8988T (cell line): ENCODE results near the gene ARID1A.

Source experiments
- DNase-seq: peaks from one replicate; pipeline ENCODE4 v3.0.0; 2011

The ARID1A gene

GRCh38 chr1:26729633-26730032 lies 33.8 kb downstream of the ARID1A start:
- DNase-seq = no peak

- no peak for DNase-seq
Observed at GRCh38 chr1:26730695-26731094, 34.9 kb downstream of the ARID1A start.

- no peak for DNase-seq
Observed at GRCh38 chr1:26731233-26731902, 35.6 kb downstream of the ARID1A start.

- no peak for DNase-seq
Observed at GRCh38 chr1:26733392-26733791, 37.6 kb downstream of the ARID1A start.

- DNase-seq = no peak
Observed at GRCh38 chr1:26733982-26734381, 38.2 kb downstream of the ARID1A start.

- DNase-seq = no peak
Observed at GRCh38 chr1:26734501-26735058, 38.8 kb downstream of the ARID1A start.

GRCh38 chr1:26739329-26739914 lies 43.6 kb downstream of the ARID1A start:
- DNase-seq = no peak

GRCh38 chr1:26740023-26740634 lies 44.3 kb downstream of the ARID1A start:
- DNase-seq = no peak

- no peak for DNase-seq
Observed at GRCh38 chr1:26740952-26741351, 45.1 kb downstream of the ARID1A start.

GRCh38 chr1:26743426-26744059 lies 47.7 kb downstream of the ARID1A start:
- DNase-seq = no peak

- no peak for DNase-seq
Observed at GRCh38 chr1:26744075-26744959, 48.5 kb downstream of the ARID1A start.

- no peak for DNase-seq
Observed at GRCh38 chr1:26745191-26745590, 49.4 kb downstream of the ARID1A start.

- no peak for DNase-seq
Observed at GRCh38 chr1:26747048-26747447, 51.2 kb downstream of the ARID1A start.

GRCh38 chr1:26748351-26748750 lies 52.5 kb downstream of the ARID1A start:
- no peak for DNase-seq

- DNase-seq = no peak
Observed at GRCh38 chr1:26749458-26749857, 53.6 kb downstream of the ARID1A start.

GRCh38 chr1:26750428-26750827 lies 54.6 kb downstream of the ARID1A start:
- DNase-seq = no peak

- no peak for DNase-seq
Observed at GRCh38 chr1:26752519-26752918, 56.7 kb downstream of the ARID1A start.

- DNase-seq = no peak
Observed at GRCh38 chr1:26754086-26754874, 58.5 kb downstream of the ARID1A start.

- DNase-seq = no peak
Observed at GRCh38 chr1:26758358-26758757, 62.5 kb downstream of the ARID1A start.

GRCh38 chr1:26759531-26759930 lies 63.7 kb downstream of the ARID1A start:
- DNase-seq = no peak

- no peak for DNase-seq
Observed at GRCh38 chr1:26761217-26761616, 65.4 kb downstream of the ARID1A start.

GRCh38 chr1:26767714-26768113 lies 71.9 kb downstream of the ARID1A start:
- DNase-seq = no peak
